Sigmoid colon (tissue), 4 donors: ENCODE data around the gene RTBDN.

Experiments used
- CTCF ChIP-seq, 4 experiments: fragments of 450-650 bp in 3 of 4; fragments of 200-600 bp in 1 of 4; IDR thresholded peaks; one replicate each; pipeline ENCODE4 v1.5.1; 2016 to 2019; ENCODE audit warnings: antibody characterized with exemption in 4 of 4, mild to moderate bottlenecking in 3 of 4, moderate library complexity in 2 of 4
- EP300 ChIP-seq, 4 donors: sonication (generic); formaldehyde crosslinking; IDR thresholded peaks; one replicate each; pipeline ENCODE4 v1.6.1; 2017; ENCODE audit warnings: antibody characterized with exemption in 4 of 4
- POLR2A ChIP-seq, 2 donors: fragments of 450-650 bp; IDR thresholded peaks; one replicate each; pipeline ENCODE4 v1.6.1; 2016; ENCODE audit warnings: antibody characterized with exemption in 2 of 2, mild to moderate bottlenecking in 2 of 2, moderate library complexity in 2 of 2

GRCh38 chr19:12802267-12803106, 31.9 kb downstream of the RTBDN start:
- TF ChIP-seq POLR2A (IDR thresholded peaks at IDR 0.05), result no peak
- no peak for TF ChIP-seq CTCF (IDR thresholded peaks at IDR 0.05)
- TF ChIP-seq EP300 (IDR thresholded peaks at IDR 0.05), result no peak
